ENCODE results near the gene GLB1L. TPM values are rescaled to one million over a fixed set of nuclear protein-coding genes. Genes with fewer than 3 reads are reported as not detected.

The GLB1L gene
- total RNA-seq, 1 experiment from 2014 or later: 8.0 TPM

GRCh38 chr2:219225350-219225749 is 19.9 kb downstream of the GLB1L start:
- no peak for DNase-seq (ENCODE audit: low read depth)

- no peak for DNase-seq (ENCODE audit: low read depth)
Observed at GRCh38 chr2:219223831-219224610, 21.2 kb downstream of the GLB1L start.

DNA sequence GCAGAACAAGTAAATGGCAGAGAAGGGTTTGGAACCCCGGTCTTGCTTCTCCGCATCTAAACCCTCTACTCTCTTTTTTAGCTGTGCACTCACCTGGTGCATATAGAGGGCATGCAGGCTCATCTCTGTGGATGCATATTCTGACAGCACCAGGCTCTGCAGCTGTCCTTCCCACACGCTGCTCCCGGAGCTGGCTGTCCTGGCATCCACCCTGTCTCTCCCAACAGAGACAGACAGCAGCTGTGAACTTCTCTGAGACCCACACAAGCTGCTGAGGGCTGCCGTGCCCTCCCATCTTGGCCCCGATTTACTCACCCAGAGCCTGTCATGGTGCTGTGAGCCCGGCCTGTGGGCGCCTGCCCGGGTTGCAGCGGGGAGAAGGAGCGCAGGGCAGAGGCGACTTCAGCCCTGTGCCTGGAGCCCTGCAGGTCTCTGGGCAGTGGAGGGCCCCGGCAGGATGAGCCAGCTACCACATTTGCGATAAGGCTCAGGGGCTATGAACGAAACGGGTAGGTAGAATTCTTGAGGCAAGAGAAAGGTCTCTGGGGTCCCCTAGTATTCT is 23.2 kb downstream of the GLB1L start:
- no peak for DNase-seq (ENCODE audit: low read depth)

GRCh38 chr2:219220652-219221402 is 24.4 kb downstream of the GLB1L start:
- no peak for DNase-seq (ENCODE audit: low read depth)

- no peak for DNase-seq (ENCODE audit: low read depth)
Observed at GRCh38 chr2:219219784-219220532, 25.3 kb downstream of the GLB1L start.

DNA sequence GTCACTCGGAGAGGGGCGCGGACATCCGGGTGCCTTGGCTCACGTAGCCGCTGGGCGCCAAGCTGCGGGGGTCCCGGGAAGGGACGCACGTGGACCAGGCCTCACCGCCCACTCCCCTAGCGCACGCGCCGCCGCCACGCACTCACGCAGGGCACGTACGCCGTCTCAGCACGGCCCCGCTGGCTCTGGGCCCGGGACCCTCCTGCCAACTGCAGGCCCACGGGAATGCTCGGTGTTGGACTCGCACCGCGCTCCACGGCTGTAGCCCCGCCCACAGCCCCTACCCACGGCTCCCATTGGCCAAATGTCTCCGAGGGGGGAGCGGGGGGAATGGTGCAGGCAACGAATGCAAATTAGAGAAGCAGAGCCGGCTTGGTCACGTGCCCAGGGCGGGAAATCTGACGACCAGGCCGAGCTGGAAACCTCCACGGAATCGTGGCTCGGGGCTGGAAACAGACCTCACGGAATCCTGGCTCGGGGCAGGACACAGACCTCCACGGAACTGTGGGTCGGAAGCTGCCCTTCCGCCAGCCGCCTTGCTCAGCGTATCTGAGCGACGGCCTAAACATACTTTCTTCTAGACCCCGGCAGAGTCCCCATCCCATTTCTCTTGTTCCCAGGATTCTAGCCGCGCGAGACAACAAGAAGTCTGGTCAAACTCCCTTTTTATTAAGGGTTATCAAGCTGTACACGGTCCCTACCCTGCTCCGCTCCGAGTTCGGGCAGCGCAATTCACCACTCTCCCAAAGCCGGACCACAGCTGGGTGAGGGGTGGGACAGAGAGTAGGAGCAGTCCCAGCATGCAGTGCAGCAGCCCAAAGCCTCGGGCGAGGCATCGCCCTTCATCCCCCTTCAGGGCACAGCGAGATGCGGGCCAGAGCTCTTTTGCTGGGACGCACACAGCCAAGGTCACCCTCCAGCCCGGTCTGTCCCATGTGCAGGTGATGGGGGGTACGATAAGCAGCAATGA is 26.2 kb downstream of the GLB1L start, which contains the start of gene ABCB6:
TSS of gene ABCB6 (minus strand) at position 227 of the 970 bp plus-strand sequence. CDS start 285 bp downstream, outside the sequence.
- DNase-seq (ENCODE audit: low read depth): peak; percentile 91

DNA sequence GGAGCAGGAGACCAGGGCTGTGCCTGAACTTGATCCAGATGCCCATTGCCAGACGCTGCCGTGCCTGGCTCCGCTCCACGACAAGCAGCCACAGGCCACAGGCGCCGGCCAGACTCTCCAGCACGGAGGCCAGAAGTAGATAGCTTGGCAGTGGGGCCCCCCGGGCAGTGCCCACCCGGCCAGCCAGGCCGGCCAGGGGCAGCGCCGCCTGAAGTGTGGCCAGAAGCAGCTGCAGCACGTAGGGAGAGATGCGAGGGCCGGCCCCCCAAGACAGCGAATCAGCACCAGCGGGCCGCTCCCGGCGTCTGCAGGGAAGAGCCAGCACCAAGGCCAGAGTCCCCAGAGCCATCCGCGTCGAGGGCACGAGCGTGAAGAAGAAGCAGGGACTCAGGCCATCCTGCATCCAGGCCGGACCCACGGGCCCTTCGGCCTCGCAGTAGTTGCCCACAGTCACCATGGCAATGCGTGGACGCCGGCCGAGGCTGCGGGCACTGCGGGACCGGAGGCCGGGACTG is 27.0 kb downstream of the GLB1L start:
- DNase-seq (ENCODE audit: low read depth): peak; percentile 82

- DNase-seq (ENCODE audit: low read depth): no peak
Observed at GRCh38 chr2:219216535-219216915, 28.7 kb downstream of the GLB1L start.

GRCh38 chr2:219215871-219216534 is 29.2 kb downstream of the GLB1L start:
- DNase-seq (ENCODE audit: low read depth): no peak

DNA sequence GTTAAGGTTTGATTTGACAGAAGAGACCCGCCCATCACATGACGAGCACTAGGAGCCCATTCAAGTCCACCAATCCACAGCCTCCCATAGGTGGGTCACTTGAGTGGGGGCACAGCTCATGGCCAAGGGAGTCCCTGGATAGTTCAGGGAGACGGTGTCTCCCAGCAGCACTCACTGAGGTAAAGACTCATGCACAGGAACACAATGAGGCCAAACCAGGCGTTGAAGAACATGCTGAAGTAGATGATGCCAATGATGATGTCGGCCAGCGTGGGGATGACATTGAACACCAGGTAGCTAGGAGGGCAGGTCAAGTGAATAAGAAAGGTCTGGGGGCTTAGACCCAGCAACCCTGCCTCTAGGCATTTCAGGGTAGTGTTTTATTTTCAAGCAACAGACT is 30.5 kb downstream of the GLB1L start:
- DNase-seq (ENCODE audit: low read depth): no peak

DNA sequence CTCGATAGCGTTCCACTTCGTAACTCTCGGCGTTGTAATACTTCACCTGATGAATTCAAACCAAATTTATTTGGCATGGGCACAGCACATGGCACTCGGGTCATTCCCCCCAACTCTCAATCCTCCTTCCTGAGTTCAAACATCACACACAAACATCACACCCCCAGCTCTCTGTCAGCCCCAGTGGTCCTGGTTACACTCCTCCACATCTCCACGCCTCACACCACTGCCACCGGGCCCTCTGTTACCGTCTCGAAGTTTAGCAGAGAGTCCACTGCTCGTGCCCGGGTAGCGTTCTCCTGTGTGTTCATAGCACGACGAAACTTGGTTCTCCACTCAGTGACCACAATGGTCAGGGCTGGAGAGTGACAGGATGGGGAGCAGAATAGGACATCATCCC is 31.1 kb downstream of the GLB1L start:
- DNase-seq (ENCODE audit: low read depth): no peak

DNA sequence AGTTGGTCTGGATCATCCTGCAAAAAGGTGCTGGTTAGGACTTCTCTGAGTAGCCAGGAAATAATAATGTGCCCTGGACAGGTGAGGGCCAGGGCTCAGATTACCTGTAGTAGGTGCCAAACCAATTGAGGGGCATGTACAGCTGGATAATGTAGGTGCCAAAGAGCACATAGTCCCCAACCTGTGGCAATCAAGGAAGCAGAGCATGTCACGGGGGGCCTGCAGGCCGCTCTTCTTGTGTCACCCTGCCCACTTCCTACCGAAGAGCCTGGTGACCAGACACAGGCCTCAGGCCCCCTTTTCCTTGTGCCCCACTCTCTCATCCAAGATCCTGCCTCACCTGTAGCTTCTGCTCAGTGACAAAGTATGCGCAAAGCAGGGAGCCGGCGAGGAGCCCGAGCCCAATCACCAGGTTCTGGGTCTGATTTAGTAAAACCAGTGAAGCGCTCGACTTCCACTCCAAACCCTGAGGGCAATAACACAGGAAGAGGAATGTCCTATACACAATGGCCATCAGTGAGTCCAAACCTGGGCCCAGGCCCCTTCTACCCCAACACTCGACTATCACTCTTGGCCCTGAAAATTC is 31.7 kb downstream of the GLB1L start:
- DNase-seq (ENCODE audit: low read depth): no peak

GRCh38 chr2:219213026-219213415 is 32.2 kb downstream of the GLB1L start:
- no peak for DNase-seq (ENCODE audit: low read depth)

GRCh38 chr2:219210886-219211362 is 34.3 kb downstream of the GLB1L start:
- DNase-seq (ENCODE audit: low read depth): no peak

DNA sequence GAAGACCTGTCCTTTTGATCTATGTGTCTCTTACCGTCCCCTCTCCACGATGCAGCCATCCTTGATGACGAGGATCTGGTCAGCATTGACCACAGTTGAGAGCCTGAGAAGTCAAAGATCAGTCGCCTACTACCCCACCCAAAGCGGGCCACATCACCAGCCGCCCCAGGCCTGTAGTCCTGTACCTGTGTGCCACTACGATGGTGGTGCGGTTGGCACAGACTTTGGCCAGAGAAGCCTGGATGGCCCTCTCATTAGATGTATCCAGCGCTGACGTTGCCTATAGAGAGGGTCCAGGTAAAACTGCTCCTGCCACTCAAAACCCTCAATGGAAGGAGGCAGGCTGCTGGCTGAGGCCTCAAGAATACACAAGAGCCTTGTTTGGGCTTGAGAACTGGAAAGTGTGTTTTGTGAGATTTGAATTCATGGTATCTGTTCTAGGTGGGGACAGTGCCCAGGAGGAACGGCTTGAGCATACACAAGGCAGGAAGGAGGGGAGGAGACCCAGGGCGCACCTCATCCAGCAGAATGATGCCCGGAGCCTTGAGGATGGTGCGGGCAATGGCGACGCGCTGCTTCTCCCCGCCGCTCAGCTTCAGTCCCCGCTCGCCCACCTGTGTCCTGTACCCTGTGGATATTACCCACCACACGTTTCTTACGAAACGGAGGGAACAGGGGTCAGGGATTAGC is 34.9 kb downstream of the GLB1L start:
- no peak for DNase-seq (ENCODE audit: low read depth)

- DNase-seq (ENCODE audit: low read depth): no peak
Observed at GRCh38 chr2:219209236-219210195, 35.7 kb downstream of the GLB1L start.

GRCh38 chr2:219207884-219208740 is 37.1 kb downstream of the GLB1L start:
- DNase-seq (ENCODE audit: low read depth): peak; percentile 61
